ENCODE results near the gene BTBD8. TPM values are rescaled to one million over a fixed set of nuclear protein-coding genes. Genes with fewer than 3 reads are reported as not detected.

BTBD8 gene
- total RNA-seq, 1 donor from 2014 or later: 14.3 TPM

DNA sequence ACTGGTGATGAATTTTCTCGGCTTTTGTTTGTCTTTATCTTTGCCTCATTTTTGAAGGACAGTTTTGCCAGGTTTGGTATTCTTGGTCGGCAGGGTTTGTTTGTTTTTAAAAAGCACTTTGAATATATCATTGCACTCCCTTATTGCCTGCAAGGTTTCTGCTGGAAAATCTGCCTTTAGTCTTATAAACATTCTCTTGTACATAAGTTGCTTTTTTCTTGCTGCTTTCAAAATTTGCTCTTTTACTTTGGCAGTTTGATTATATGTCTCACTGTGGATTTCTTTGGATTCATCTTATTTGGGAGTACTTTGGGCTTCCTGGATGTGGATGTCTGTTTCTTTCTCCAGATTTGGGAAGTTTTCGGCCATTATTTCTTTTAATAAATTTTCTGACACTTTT is 79.4 kb downstream of the BTBD8 start:
- H4K20me1 ChIP-seq (ENCODE audit: low read depth): no peaks in the 10 kb centered on the region
- no peaks in the 10 kb centered on the region for H3F3A ChIP-seq (ENCODE audit: low read depth)
- H3K27me3 Mint-ChIP-seq (ENCODE audit: insufficient read depth, low read depth): no peaks in the 10 kb centered on the region
- DNase-seq (ENCODE audit: low spot score): no peak
- H3K4me1 ChIP-seq: no peaks in the 10 kb centered on the region
- peaks cover 16% of the 10 kb centered on the region for H3K36me3 Mint-ChIP-seq
- no peak overlapping the region for H3K27ac ChIP-seq
- H2AFZ ChIP-seq (replicated peaks): no peak overlapping the region
- no peak overlapping the region for H3K4me2 ChIP-seq
- H3K27me3 ChIP-seq: no peaks in the 10 kb centered on the region
- H3K4me3 Mint-ChIP-seq: no peak overlapping the region
- TF ChIP-seq, protein P1, sequence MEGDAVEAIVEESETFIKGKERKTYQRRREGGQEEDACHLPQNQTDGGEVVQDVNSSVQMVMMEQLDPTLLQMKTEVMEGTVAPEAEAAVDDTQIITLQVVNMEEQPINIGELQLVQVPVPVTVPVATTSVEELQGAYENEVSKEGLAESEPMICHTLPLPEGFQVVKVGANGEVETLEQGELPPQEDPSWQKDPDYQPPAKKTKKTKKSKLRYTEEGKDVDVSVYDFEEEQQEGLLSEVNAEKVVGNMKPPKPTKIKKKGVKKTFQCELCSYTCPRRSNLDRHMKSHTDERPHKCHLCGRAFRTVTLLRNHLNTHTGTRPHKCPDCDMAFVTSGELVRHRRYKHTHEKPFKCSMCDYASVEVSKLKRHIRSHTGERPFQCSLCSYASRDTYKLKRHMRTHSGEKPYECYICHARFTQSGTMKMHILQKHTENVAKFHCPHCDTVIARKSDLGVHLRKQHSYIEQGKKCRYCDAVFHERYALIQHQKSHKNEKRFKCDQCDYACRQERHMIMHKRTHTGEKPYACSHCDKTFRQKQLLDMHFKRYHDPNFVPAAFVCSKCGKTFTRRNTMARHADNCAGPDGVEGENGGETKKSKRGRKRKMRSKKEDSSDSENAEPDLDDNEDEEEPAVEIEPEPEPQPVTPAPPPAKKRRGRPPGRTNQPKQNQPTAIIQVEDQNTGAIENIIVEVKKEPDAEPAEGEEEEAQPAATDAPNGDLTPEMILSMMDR (IDR thresholded peaks at IDR 0.05): no peak
- no peak for TF ChIP-seq EZH2phosphoT487 (IDR thresholded peaks at IDR 0.05)
- no peak overlapping the region for H3K9ac ChIP-seq
- H3K79me2 ChIP-seq (ENCODE audit: low read depth): no peaks in the 10 kb centered on the region
- H3K9me3 ChIP-seq (ENCODE audit: low read depth): peaks cover 9% of the 10 kb centered on the region
- H3K9me3 Mint-ChIP-seq: peaks cover 26% of the 10 kb centered on the region
- no peak overlapping the region for H3K27ac Mint-ChIP-seq
- H3K36me3 ChIP-seq: no peaks in the 10 kb centered on the region
- peaks cover 4% of the 10 kb centered on the region for H3K4me1 Mint-ChIP-seq
- H3K4me3 ChIP-seq: no peak overlapping the region

DNA sequence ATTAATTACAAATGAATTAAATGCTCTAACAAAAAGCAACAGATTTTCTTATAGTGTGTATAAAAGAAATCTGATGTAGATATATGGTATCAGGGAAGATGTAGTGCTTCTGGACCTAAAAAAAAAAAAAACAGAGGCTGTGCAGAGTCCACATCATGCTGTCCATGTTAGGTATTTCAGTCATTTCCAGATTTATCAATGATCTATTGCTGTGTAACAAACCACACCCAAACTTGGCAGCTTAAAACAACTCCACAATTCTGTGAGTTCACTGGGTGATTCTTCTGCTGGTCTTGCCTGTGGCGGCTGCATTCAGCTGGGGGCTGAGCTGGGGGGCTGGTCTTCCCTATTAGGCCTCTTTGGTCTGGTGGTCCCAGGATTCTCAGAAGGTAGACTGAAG is 85.2 kb downstream of the BTBD8 start:
- peaks cover 8% of the 10 kb centered on the region for H3K4me1 Mint-ChIP-seq
- H3K4me3 Mint-ChIP-seq: no peak overlapping the region
- no peak overlapping the region for H3K27ac ChIP-seq
- no peak overlapping the region for H3K4me3 ChIP-seq
- no peaks in the 10 kb centered on the region for H3K4me1 ChIP-seq
- H3K9me3 Mint-ChIP-seq: peaks cover 4% of the 10 kb centered on the region
- H3K27me3 Mint-ChIP-seq (ENCODE audit: insufficient read depth, low read depth): no peaks in the 10 kb centered on the region
- H3K79me2 ChIP-seq (ENCODE audit: low read depth): no peaks in the 10 kb centered on the region
- no peaks in the 10 kb centered on the region for H3K36me3 ChIP-seq
- no peaks in the 10 kb centered on the region for H3K9me3 ChIP-seq (ENCODE audit: low read depth)
- H3K36me3 Mint-ChIP-seq: peaks cover 6% of the 10 kb centered on the region
- H3F3A ChIP-seq (ENCODE audit: low read depth): no peaks in the 10 kb centered on the region
- DNase-seq (ENCODE audit: low spot score): no peak
- TF ChIP-seq EZH2phosphoT487 (IDR thresholded peaks at IDR 0.05) (no peak), EZH2 (IDR thresholded peaks at IDR 0.05) (no peak)
- TF ChIP-seq, protein P1 (IDR thresholded peaks at IDR 0.05): no peak
- no peak overlapping the region for H3K9ac ChIP-seq
- H3K27me3 ChIP-seq: no peaks in the 10 kb centered on the region
- no peak overlapping the region for H3K27ac Mint-ChIP-seq
- H2AFZ ChIP-seq (replicated peaks): no peak overlapping the region
- H3K4me2 ChIP-seq: no peak overlapping the region
- H4K20me1 ChIP-seq (ENCODE audit: low read depth): no peaks in the 10 kb centered on the region

DNA sequence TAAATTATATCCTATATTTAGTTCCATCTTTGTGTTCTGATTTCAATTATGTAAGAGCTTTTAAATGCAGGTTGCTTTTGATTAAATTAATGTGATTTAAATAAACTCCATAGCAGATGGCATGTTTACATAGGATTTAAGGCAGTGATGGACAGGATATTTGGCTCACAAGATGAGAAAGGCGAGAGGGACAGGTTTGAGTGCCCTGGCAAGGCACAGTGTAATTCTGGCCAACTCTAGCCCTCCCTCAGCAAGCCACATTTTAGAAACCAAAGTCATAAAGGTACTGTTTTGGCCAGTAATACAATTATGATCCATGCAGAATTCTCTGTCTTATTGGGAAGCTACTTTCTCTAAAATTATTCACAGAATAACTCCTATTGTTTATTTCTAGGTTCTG is 87.0 kb downstream of the BTBD8 start:
- Histone ChIP-seq H3K79me2 (ENCODE audit: low read depth) (no peaks in the 10 kb centered on the region), H3K4me2 (no peak overlapping the region), H3K9me3 (ENCODE audit: low read depth) (no peaks in the 10 kb centered on the region), H3K36me3 (no peaks in the 10 kb centered on the region), H3K4me1 (no peaks in the 10 kb centered on the region), H3K27me3 (no peaks in the 10 kb centered on the region), H3K4me3 (no peak overlapping the region), H4K20me1 (ENCODE audit: low read depth) (no peaks in the 10 kb centered on the region), H3K9ac (no peak overlapping the region), H3F3A (ENCODE audit: low read depth) (no peaks in the 10 kb centered on the region), H2AFZ (replicated peaks) (no peak overlapping the region), H3K27ac (no peak overlapping the region)
- TF ChIP-seq, protein P1 (IDR thresholded peaks at IDR 0.05): no peak
- TF ChIP-seq EZH2phosphoT487 (IDR thresholded peaks at IDR 0.05): no peak
- no peak for TF ChIP-seq EZH2 (IDR thresholded peaks at IDR 0.05)
- H3K4me3 Mint-ChIP-seq: no peak overlapping the region
- no peak for DNase-seq (ENCODE audit: low spot score)
- peaks cover under 1% of the 10 kb centered on the region for H3K36me3 Mint-ChIP-seq
- no peak overlapping the region for H3K27ac Mint-ChIP-seq
- H3K27me3 Mint-ChIP-seq (ENCODE audit: insufficient read depth, low read depth): no peaks in the 10 kb centered on the region
- no peaks in the 10 kb centered on the region for H3K9me3 Mint-ChIP-seq
- H3K4me1 Mint-ChIP-seq: peaks cover 5% of the 10 kb centered on the region

All from neural progenitor cell (in vitro differentiated cells).